Activated naive CD8-positive, alpha-beta T cell treated with anti-CD3 and anti-CD28 coated beads, Interleukin-2, amount 50 U/mL, for 24 hours (primary cell): ENCODE results near the gene SLAIN2.

Experiments used
- ATAC-seq: fragments of 150-1000 bp; cut with Tn5 transposase; one replicate; pipeline ENCODE4 v1.10.0; 2021
- DNase-seq: peaks from one replicate; pipeline ENCODE4 v3.0.0; 2021
- H3K27ac Mint-ChIP-seq: one replicate; pipeline ENCODE4 v1.8.0; 2021; ENCODE audit warnings: mild to moderate bottlenecking, mixed read lengths
- H3K27me3 Mint-ChIP-seq: one replicate; pipeline ENCODE4 v1.8.0; 2021; ENCODE audit warnings: mixed read lengths
- H3K36me3 Mint-ChIP-seq: one replicate; pipeline ENCODE4 v1.8.0; 2021; ENCODE audit warnings: low read depth, mixed read lengths
- H3K4me1 Mint-ChIP-seq: one replicate; pipeline ENCODE4 v1.8.0; 2021; ENCODE audit warnings: mixed read lengths
- H3K4me3 Mint-ChIP-seq: one replicate; pipeline ENCODE4 v1.8.0; 2021; ENCODE audit warnings: mild to moderate bottlenecking, moderate library complexity, mixed read lengths
- H3K9me3 Mint-ChIP-seq: one replicate; pipeline ENCODE4 v1.8.0; 2021; ENCODE audit warnings: mixed read lengths

SLAIN2 gene

GRCh38 chr4:48342606-48342880, 1.2 kb downstream of the SLAIN2 start:
- peaks cover 67% of the 10 kb centered on the region for H3K4me1 Mint-ChIP-seq
- no peak for ATAC-seq
- H3K36me3 Mint-ChIP-seq: peaks cover under 1% of the 10 kb centered on the region
- H3K27ac Mint-ChIP-seq: peak overlapping the region; percentile 84
- H3K4me3 Mint-ChIP-seq: peak overlapping the region; percentile 98
- no peaks in the 10 kb centered on the region for H3K9me3 Mint-ChIP-seq
- no peak for DNase-seq
- no peaks in the 10 kb centered on the region for H3K27me3 Mint-ChIP-seq

GRCh38 chr4:48343035-48343434, 1.7 kb downstream of the SLAIN2 start:
- H3K9me3 Mint-ChIP-seq: no peaks in the 10 kb centered on the region
- peaks cover 67% of the 10 kb centered on the region for H3K4me1 Mint-ChIP-seq
- ATAC-seq (no peak), DNase-seq (no peak)
- H3K27me3 Mint-ChIP-seq: no peaks in the 10 kb centered on the region
- H3K27ac Mint-ChIP-seq: peak overlapping the region; percentile 84
- peaks cover 2% of the 10 kb centered on the region for H3K36me3 Mint-ChIP-seq
- peak overlapping the region; percentile 98 for H3K4me3 Mint-ChIP-seq

- H3K27ac Mint-ChIP-seq: no peak overlapping the region
- peak overlapping the region; percentile 98 for H3K4me3 Mint-ChIP-seq
- H3K27me3 Mint-ChIP-seq: no peaks in the 10 kb centered on the region
- ATAC-seq: no peak
- peaks cover 68% of the 10 kb centered on the region for H3K4me1 Mint-ChIP-seq
- peaks cover 2% of the 10 kb centered on the region for H3K36me3 Mint-ChIP-seq
- no peak for DNase-seq
- no peaks in the 10 kb centered on the region for H3K9me3 Mint-ChIP-seq
Observed at GRCh38 chr4:48343551-48343950, 2.2 kb downstream of the SLAIN2 start.

GRCh38 chr4:48345542-48345941, 4.2 kb downstream of the SLAIN2 start:
- ATAC-seq: no peak
- Mint-ChIP-seq H3K9me3 (no peaks in the 10 kb centered on the region), H3K27me3 (no peaks in the 10 kb centered on the region), H3K4me1 (peaks cover 70% of the 10 kb centered on the region), H3K4me3 (no peak overlapping the region), H3K36me3 (peaks cover 2% of the 10 kb centered on the region), H3K27ac (no peak overlapping the region)
- DNase-seq: no peak

GRCh38 chr4:48346594-48346993, 5.3 kb downstream of the SLAIN2 start:
- H3K4me1 Mint-ChIP-seq: peaks cover 81% of the 10 kb centered on the region
- no peak for ATAC-seq
- no peaks in the 10 kb centered on the region for H3K9me3 Mint-ChIP-seq
- no peaks in the 10 kb centered on the region for H3K27me3 Mint-ChIP-seq
- H3K27ac Mint-ChIP-seq: peak overlapping the region; percentile 62
- no peak for DNase-seq
- H3K36me3 Mint-ChIP-seq: peaks cover 2% of the 10 kb centered on the region
- H3K4me3 Mint-ChIP-seq: no peak overlapping the region

- Mint-ChIP-seq H3K4me1 (peaks cover 84% of the 10 kb centered on the region), H3K4me3 (no peak overlapping the region), H3K27ac (no peak overlapping the region), H3K36me3 (peaks cover 6% of the 10 kb centered on the region), H3K27me3 (no peaks in the 10 kb centered on the region), H3K9me3 (no peaks in the 10 kb centered on the region)
- ATAC-seq: no peak
- DNase-seq: no peak
Observed at GRCh38 chr4:48347282-48347921, 6.1 kb downstream of the SLAIN2 start.

GRCh38 chr4:48350871-48351270, 9.5 kb downstream of the SLAIN2 start:
- peaks cover 11% of the 10 kb centered on the region for H3K36me3 Mint-ChIP-seq
- peaks cover 4% of the 10 kb centered on the region for H3K9me3 Mint-ChIP-seq
- DNase-seq (no peak), ATAC-seq (peak; percentile 63)
- H3K27ac Mint-ChIP-seq: no peak overlapping the region
- H3K4me1 Mint-ChIP-seq: peaks cover 73% of the 10 kb centered on the region
- no peaks in the 10 kb centered on the region for H3K27me3 Mint-ChIP-seq
- H3K4me3 Mint-ChIP-seq: no peak overlapping the region

GRCh38 chr4:48352793-48353192, 11.5 kb downstream of the SLAIN2 start:
- ATAC-seq: no peak
- H3K4me3 Mint-ChIP-seq: no peak overlapping the region

GRCh38 chr4:48356355-48356754, 15.0 kb downstream of the SLAIN2 start:
- peaks cover 41% of the 10 kb centered on the region for H3K4me1 Mint-ChIP-seq

More at GRCh38 chr4:48352793-48353192, 11.5 kb downstream of the SLAIN2 start:
- Mint-ChIP-seq H3K9me3 (peaks cover 4% of the 10 kb centered on the region), H3K4me1 (peaks cover 58% of the 10 kb centered on the region), H3K27ac (no peak overlapping the region), H3K36me3 (peaks cover 9% of the 10 kb centered on the region), H3K27me3 (no peaks in the 10 kb centered on the region)
- no peak for DNase-seq

GRCh38 chr4:48360285-48361011, 19.1 kb downstream of the SLAIN2 start:
- no peaks in the 10 kb centered on the region for H3K9me3 Mint-ChIP-seq
- no peak overlapping the region for H3K27ac Mint-ChIP-seq
- no peak overlapping the region for H3K4me3 Mint-ChIP-seq
- peaks cover 18% of the 10 kb centered on the region for H3K4me1 Mint-ChIP-seq
- ATAC-seq: no peak
- H3K36me3 Mint-ChIP-seq: peaks cover 10% of the 10 kb centered on the region
- no peaks in the 10 kb centered on the region for H3K27me3 Mint-ChIP-seq
- no peak for DNase-seq

More at GRCh38 chr4:48356355-48356754, 15.0 kb downstream of the SLAIN2 start:
- Mint-ChIP-seq H3K27ac (no peak overlapping the region), H3K4me3 (no peak overlapping the region), H3K27me3 (no peaks in the 10 kb centered on the region), H3K36me3 (peaks cover 13% of the 10 kb centered on the region), H3K9me3 (peaks cover 4% of the 10 kb centered on the region)
- DNase-seq: no peak
- no peak for ATAC-seq

- Mint-ChIP-seq H3K4me1 (peaks cover 21% of the 10 kb centered on the region), H3K36me3 (peaks cover 12% of the 10 kb centered on the region), H3K27me3 (no peaks in the 10 kb centered on the region), H3K4me3 (no peak overlapping the region), H3K9me3 (no peaks in the 10 kb centered on the region), H3K27ac (no peak overlapping the region)
- ATAC-seq (no peak), DNase-seq (no peak)
Observed at GRCh38 chr4:48361012-48361400, 19.7 kb downstream of the SLAIN2 start.

- H3K4me3 Mint-ChIP-seq: no peak overlapping the region
- H3K4me1 Mint-ChIP-seq: peaks cover 39% of the 10 kb centered on the region
- H3K27ac Mint-ChIP-seq: no peak overlapping the region
- peaks cover 10% of the 10 kb centered on the region for H3K36me3 Mint-ChIP-seq
- ATAC-seq: no peak
- DNase-seq: no peak
- no peaks in the 10 kb centered on the region for H3K9me3 Mint-ChIP-seq
- no peaks in the 10 kb centered on the region for H3K27me3 Mint-ChIP-seq
Observed at GRCh38 chr4:48366611-48367010, 25.3 kb downstream of the SLAIN2 start.

GRCh38 chr4:48367016-48367415, 25.7 kb downstream of the SLAIN2 start:
- Mint-ChIP-seq H3K9me3 (no peaks in the 10 kb centered on the region), H3K4me3 (no peak overlapping the region), H3K27me3 (no peaks in the 10 kb centered on the region), H3K36me3 (peaks cover 10% of the 10 kb centered on the region), H3K27ac (no peak overlapping the region), H3K4me1 (peaks cover 39% of the 10 kb centered on the region)
- DNase-seq (no peak), ATAC-seq (no peak)

- no peaks in the 10 kb centered on the region for H3K9me3 Mint-ChIP-seq
- DNase-seq: no peak
- ATAC-seq: no peak
- H3K27ac Mint-ChIP-seq: no peak overlapping the region
- peaks cover 37% of the 10 kb centered on the region for H3K4me1 Mint-ChIP-seq
- no peak overlapping the region for H3K4me3 Mint-ChIP-seq
- H3K36me3 Mint-ChIP-seq: peaks cover 10% of the 10 kb centered on the region
- no peaks in the 10 kb centered on the region for H3K27me3 Mint-ChIP-seq
Observed at GRCh38 chr4:48368389-48368788, 27.1 kb downstream of the SLAIN2 start.

- Mint-ChIP-seq H3K9me3 (no peaks in the 10 kb centered on the region), H3K27ac (no peak overlapping the region), H3K36me3 (peaks cover 10% of the 10 kb centered on the region), H3K27me3 (no peaks in the 10 kb centered on the region), H3K4me1 (peaks cover 37% of the 10 kb centered on the region), H3K4me3 (no peak overlapping the region)
- ATAC-seq: no peak
- DNase-seq: no peak
Observed at GRCh38 chr4:48369248-48369647, 27.9 kb downstream of the SLAIN2 start.
